HG03064 (cell line): ENCODE data around the gene MYL6B.

Source experiments
- ATAC-seq: cut with Tn5 transposase; IDR thresholded peaks from one replicate; pipeline ENCODE4 v1.9.1; 2021; ENCODE audit warnings: low read depth; ENCODE audit not compliant: unreplicated experiment

Gene MYL6B

DNA sequence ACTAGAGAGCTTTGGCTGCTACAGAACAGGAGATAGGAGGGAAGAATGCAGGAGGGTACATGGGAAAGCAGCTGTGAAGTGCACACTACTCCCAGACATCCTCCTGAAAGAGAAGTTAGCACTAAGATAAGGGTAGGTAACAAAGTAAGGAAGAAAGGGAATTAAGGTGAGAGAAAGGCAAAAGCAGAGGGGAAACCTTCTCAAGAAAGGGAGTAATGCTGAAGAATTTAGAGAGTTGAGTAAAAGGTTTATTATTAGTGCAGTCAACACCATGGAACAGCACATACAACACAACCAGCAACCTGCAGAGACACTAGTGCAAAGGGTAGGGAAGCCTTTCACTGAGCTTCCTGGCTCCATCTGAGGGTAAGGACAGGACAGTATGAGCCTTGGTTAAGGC is 51.9 kb downstream of the MYL6B start:
- no peak for ATAC-seq

GRCh38 chr12:56205445-56205844 is 53.1 kb downstream of the MYL6B start:
- no peak for ATAC-seq

DNA sequence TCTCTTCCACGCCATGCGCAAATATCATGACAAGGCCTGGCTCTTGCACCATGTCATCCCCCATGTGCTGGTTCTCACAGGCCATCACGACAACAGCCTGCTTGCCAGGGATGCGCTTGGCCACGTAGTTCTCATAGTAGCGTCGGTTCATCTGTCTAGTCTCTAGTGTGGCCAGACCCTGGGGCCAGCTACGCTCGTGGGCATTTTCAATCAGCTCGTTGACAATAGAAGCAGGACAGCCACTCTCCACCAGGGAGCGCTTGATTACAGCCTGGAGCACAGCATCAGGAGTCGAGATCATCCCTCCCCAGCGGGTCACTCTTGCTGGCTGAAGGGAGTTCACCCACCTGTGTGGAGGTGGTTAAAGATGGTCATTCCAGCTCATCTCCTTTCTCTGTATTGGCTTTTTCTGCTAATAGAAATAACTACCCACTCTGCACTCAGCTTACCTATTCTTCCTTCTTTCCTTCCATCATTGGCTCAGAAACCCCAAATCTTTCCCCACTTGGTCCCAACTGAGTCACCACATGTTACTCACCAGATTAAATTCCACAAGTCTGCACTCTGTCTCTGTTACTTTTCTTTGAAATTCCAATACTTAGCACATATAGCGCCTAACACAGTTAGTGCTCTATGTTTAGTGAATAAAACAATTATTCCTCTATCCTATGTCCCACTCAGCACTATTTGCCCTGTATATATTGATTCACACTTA is 54.2 kb downstream of the MYL6B start:
- no peak for ATAC-seq
